Measurements from ENCODE around the gene DNTT. TPM values are rescaled to one million over a fixed set of nuclear protein-coding genes. Genes with fewer than 3 reads are reported as not detected.

The DNTT gene
- total and polyA plus RNA-seq, 9 of the 15 experiments (the other 6 are each of a cell fraction or from before 2014, with no cell fraction given): not detected

DNA sequence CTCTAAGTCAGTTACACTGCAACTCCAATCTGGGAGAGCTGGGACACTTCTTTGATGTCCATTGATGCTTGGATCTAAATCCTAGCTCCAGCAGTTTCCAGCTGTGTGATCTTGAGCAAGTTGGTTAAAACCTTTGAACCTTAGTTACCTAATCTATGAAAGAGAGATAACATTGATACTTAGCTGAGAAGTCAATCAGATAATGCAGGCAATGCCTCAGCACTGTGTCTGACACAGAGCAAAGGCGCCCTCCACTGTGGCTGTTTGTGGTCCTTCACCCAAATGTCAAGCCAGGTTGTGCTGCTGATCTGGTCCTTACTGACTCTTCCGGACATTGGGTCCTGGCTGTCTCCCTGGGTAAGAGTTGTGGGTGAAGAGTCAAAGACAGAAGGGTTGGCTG lies 20.2 kb downstream of the DNTT start:
- Histone ChIP-seq H3K27ac (ENCODE audit: extremely low read depth, low read depth, low read length) (no peak overlapping the region), H3K36me3 (ENCODE audit: control insufficient read depth, insufficient read depth, low read length) (no peaks in the 10 kb centered on the region), H2AFZ (ENCODE audit: low read depth, low read length) (no peak overlapping the region), H3K4me1 (replicated peaks in 1 of 2; ENCODE audit: control insufficient read depth in 2 of 2, insufficient read depth in 2 of 2, low read length in 2 of 2) (no peaks in the 10 kb centered on the region), H3K4me3 (no peak overlapping the region), H4K20me1 (replicated peaks; ENCODE audit: control insufficient read depth, insufficient read depth, low read length) (no peaks in the 10 kb centered on the region), H3K79me2 (ENCODE audit: control insufficient read depth, insufficient read depth, low read length) (no peaks in the 10 kb centered on the region), H3K9me3 (replicated peaks; ENCODE audit: control insufficient read depth, insufficient read depth, low read depth, low read length) (no peaks in the 10 kb centered on the region), H3K9me1 (ENCODE audit: control insufficient read depth, insufficient read depth, low read length) (no peaks in the 10 kb centered on the region), H3K4me2 (ENCODE audit: insufficient read depth, low read length) (no peak overlapping the region), H3K27me3 (ENCODE audit: control insufficient read depth in 2 of 2, insufficient read depth in 2 of 2, low read length in 2 of 2) (peaks cover 0 to 8% of the 10 kb centered on the region in 2 experiments; a peak in 2 of 5 replicates), H3K9ac (ENCODE audit: insufficient read depth in 1 of 2, low read depth in 2 of 2, low read length in 2 of 2) (no peak overlapping the region)
- FAIRE-seq: no peak
- TF ChIP-seq HNRNPK (IDR thresholded peaks at IDR 0.05; ENCODE audit: low read depth, low read length, poor library complexity, severe bottlenecking) (no peak), CAMTA2 (CRISPR knock-in tag; conservative IDR thresholded peaks at IDR 0.05) (no peak)
- TF ChIP-seq, protein P1, sequence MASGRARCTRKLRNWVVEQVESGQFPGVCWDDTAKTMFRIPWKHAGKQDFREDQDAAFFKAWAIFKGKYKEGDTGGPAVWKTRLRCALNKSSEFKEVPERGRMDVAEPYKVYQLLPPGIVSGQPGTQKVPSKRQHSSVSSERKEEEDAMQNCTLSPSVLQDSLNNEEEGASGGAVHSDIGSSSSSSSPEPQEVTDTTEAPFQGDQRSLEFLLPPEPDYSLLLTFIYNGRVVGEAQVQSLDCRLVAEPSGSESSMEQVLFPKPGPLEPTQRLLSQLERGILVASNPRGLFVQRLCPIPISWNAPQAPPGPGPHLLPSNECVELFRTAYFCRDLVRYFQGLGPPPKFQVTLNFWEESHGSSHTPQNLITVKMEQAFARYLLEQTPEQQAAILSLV (tag; IDR thresholded peaks at IDR 0.05): no peak
- ChIA-PET POLR2A (no interaction called here), CTCF (ENCODE audit: low intra/inter-chr PET ratio) (no interaction called here)
- no TSS peak for BruUV-seq (replicated peaks)
- ATAC-seq: no peak
- in situ Hi-C loops (cut with MboI) (loop anchor here (10.0 kb wide), 1 partner anchor 310 kb away; no protein-coding TSS in a partner anchor), intact Hi-C loops (cut with micrococcal nuclease) (no loop called here)
- 0% methylated on average over 2 of the region's 2 CpGs for WGBS (ENCODE audit: insufficient coverage, low coverage, missing lambda C conversion rate)
- DNase-seq (ENCODE audit: extremely low read depth in 1 of 4, low spot score in 3 of 4): no peak

DNA sequence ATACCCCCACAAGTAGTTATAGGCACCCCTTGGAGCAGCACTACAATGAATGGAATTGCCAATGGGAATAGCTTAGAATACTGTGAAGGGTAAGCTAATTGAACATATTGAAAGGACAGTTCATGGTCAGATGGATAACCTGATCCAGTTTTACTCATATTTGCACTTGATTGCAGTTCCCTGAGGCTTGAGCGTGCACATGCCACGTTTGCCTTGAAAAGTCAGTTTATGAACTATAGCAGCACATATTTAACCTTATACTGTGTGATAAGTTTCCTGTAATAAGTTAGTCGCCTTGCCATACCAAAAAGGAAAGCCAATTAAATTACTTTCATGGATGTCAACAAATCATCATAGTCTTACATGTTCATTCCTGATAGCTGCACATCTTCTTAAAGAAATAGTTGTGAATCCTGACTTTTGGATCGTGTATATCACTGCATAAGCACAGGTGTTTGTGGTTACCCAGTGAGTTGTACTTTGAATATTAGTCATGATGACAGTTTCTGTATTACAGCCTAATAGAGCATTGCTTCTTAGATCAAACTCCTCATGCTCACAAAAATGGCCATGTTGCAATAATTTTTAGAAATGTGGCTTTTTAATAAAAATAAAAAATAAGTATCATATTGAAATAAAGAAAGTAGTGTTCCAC lies 21.6 kb downstream of the DNTT start:
- Histone ChIP-seq H3K79me2 (ENCODE audit: control insufficient read depth, insufficient read depth, low read length) (no peaks in the 10 kb centered on the region), H4K20me1 (replicated peaks; ENCODE audit: control insufficient read depth, insufficient read depth, low read length) (no peaks in the 10 kb centered on the region; the same call in 1 of the 2 replicates), H3K36me3 (ENCODE audit: control insufficient read depth, insufficient read depth, low read length) (no peaks in the 10 kb centered on the region), H3K4me3 (no peak overlapping the region), H3K27me3 (ENCODE audit: control insufficient read depth in 2 of 2, insufficient read depth in 2 of 2, low read length in 2 of 2) (peaks cover 0 to 8% of the 10 kb centered on the region in 2 experiments; a peak in 2 of 5 replicates), H3K9me3 (replicated peaks; ENCODE audit: control insufficient read depth, insufficient read depth, low read depth, low read length) (no peaks in the 10 kb centered on the region), H3K27ac (ENCODE audit: extremely low read depth, low read depth, low read length) (no peak overlapping the region), H2AFZ (ENCODE audit: low read depth, low read length) (no peak overlapping the region), H3K9ac (ENCODE audit: insufficient read depth in 1 of 2, low read depth in 2 of 2, low read length in 2 of 2) (no peak overlapping the region), H3K4me2 (ENCODE audit: insufficient read depth, low read length) (no peak overlapping the region), H3K4me1 (replicated peaks in 1 of 2; ENCODE audit: control insufficient read depth in 2 of 2, insufficient read depth in 2 of 2, low read length in 2 of 2) (no peaks in the 10 kb centered on the region), H3K9me1 (ENCODE audit: control insufficient read depth, insufficient read depth, low read length) (no peaks in the 10 kb centered on the region)
- intact Hi-C loops (cut with micrococcal nuclease): no loop called here
- no TSS peak for BruUV-seq (replicated peaks)
- 0% methylated on average over 4 of the region's 4 CpGs for WGBS (ENCODE audit: insufficient coverage, low coverage, missing lambda C conversion rate)
- ChIA-PET POLR2A (interaction anchor here (0.6 kb wide), 1 partner anchor 880 kb away, joined by 3 read pairs; no protein-coding TSS in a partner anchor), CTCF (ENCODE audit: low intra/inter-chr PET ratio) (no interaction called here)
- ATAC-seq: no peak
- in situ Hi-C loops (cut with MboI): loop anchor here (10.0 kb wide), 1 partner anchor 311 kb away; no protein-coding TSS in a partner anchor
- FAIRE-seq: no peak
- no peak for DNase-seq (ENCODE audit: extremely low read depth in 1 of 4, low spot score in 3 of 4)
- TF ChIP-seq ZFP1 (CRISPR knock-in tag; IDR thresholded peaks at IDR 0.05) (no peak), ZBTB7A (IDR thresholded peaks at IDR 0.05; ENCODE audit: borderline replicate concordance, control insufficient read depth, low read depth, low read length) (no peak), CHD1 (IDR thresholded peaks at IDR 0.05; ENCODE audit: low read length) (no peak), SMAD4 (CRISPR knock-in tag; conservative IDR thresholded peaks at IDR 0.05) (no peak), ESRRB (CRISPR knock-in tag; IDR thresholded peaks at IDR 0.05; ENCODE audit: borderline replicate concordance) (no peak)
- TF ChIP-seq, protein P2, sequence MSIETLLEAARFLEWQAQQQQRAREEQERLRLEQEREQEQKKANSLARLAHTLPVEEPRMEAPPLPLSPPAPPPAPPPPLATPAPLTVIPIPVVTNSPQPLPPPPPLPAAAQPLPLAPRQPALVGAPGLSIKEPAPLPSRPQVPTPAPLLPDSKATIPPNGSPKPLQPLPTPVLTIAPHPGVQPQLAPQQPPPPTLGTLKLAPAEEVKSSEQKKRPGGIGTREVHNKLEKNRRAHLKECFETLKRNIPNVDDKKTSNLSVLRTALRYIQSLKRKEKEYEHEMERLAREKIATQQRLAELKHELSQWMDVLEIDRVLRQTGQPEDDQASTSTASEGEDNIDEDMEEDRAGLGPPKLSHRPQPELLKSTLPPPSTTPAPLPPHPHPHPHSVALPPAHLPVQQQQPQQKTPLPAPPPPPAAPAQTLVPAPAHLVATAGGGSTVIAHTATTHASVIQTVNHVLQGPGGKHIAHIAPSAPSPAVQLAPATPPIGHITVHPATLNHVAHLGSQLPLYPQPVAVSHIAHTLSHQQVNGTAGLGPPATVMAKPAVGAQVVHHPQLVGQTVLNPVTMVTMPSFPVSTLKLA (conservative IDR thresholded peaks at IDR 0.05): no peak
- TF ChIP-seq, protein P3, sequence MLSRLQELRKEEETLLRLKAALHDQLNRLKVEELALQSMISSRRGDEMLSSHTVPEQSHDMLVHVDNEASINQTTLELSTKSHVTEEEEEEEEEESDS (CRISPR knock-in tag; IDR thresholded peaks at IDR 0.05): no peak
- TF ChIP-seq, protein P4, sequence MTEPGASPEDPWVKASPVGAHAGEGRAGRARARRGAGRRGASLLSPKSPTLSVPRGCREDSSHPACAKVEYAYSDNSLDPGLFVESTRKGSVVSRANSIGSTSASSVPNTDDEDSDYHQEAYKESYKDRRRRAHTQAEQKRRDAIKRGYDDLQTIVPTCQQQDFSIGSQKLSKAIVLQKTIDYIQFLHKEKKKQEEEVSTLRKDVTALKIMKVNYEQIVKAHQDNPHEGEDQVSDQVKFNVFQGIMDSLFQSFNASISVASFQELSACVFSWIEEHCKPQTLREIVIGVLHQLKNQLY (CRISPR knock-in tag; conservative IDR thresholded peaks at IDR 0.05): no peak

Measured in K562 (cell line).